Stomach (tissue), 4 donors: ENCODE measurements around the gene AATF.

Experiments used
- POLR2A ChIP-seq, 4 donors: fragments of 450-650 bp; IDR thresholded peaks; one replicate each; pipeline ENCODE4 v1.6.1; 2016; ENCODE audit warnings: antibody characterized with exemption in 4 of 4, control low read depth in 2 of 4, mild to moderate bottlenecking in 1 of 4, moderate library complexity in 1 of 4
- POLR2AphosphoS5 ChIP-seq, 3 donors: sonication (generic); formaldehyde crosslinking; IDR thresholded peaks; one replicate each; pipeline ENCODE4 v1.6.1; 2016; ENCODE audit warnings: antibody characterized with exemption in 3 of 3
- TF ChIP-seq, protein P1 (sequence below), 7 experiments: fragments of 450-650 bp in 4 of 7; fragments of 200-600 bp in 3 of 7; sonication (generic) in 3 of 7; IDR thresholded peaks; one replicate each; pipeline ENCODE4 v1.5.1; 2016 to 2019; ENCODE audit warnings: antibody characterized with exemption in 7 of 7, control low read depth in 2 of 7, mild to moderate bottlenecking in 1 of 7

DNA sequence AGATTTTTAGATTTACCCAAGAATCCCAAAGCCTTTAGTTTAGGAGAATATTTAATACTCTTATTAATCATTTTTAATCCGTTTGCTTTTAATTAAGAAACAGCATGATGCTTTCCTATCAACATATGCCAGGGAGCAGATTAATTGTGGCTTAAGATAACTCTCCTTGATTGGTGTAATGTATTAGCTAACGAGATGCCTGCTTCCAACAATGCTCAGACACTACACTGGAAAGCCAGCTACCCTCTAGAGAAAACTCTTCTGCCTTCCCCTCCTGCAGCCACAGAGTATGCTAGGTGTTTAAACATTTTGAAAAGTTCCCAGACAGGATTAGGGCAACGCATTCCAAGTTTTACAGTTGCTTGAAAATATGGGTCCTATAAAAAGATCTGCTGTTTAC is 142.2 kb downstream of the AATF start:
- TF ChIP-seq POLR2A (IDR thresholded peaks at IDR 0.05): no peak
- TF ChIP-seq, protein P1, sequence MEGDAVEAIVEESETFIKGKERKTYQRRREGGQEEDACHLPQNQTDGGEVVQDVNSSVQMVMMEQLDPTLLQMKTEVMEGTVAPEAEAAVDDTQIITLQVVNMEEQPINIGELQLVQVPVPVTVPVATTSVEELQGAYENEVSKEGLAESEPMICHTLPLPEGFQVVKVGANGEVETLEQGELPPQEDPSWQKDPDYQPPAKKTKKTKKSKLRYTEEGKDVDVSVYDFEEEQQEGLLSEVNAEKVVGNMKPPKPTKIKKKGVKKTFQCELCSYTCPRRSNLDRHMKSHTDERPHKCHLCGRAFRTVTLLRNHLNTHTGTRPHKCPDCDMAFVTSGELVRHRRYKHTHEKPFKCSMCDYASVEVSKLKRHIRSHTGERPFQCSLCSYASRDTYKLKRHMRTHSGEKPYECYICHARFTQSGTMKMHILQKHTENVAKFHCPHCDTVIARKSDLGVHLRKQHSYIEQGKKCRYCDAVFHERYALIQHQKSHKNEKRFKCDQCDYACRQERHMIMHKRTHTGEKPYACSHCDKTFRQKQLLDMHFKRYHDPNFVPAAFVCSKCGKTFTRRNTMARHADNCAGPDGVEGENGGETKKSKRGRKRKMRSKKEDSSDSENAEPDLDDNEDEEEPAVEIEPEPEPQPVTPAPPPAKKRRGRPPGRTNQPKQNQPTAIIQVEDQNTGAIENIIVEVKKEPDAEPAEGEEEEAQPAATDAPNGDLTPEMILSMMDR (IDR thresholded peaks at IDR 0.05): no peak
- no peak for TF ChIP-seq POLR2AphosphoS5 (IDR thresholded peaks at IDR 0.05)
